DND-41 (cell line): Measurements from ENCODE around the gene IFT122.

Experiments
- ATAC-seq: fragments of 200-7000 bp; cut with Tn5 transposase; 3 replicates; pipeline ENCODE4 v1.9.1; 2021; ENCODE audit warnings: low read depth; ENCODE audit not compliant: insufficient read depth
- DNase-seq: peaks from one replicate; pipeline ENCODE4 v3.0.0-alpha.2; 2020
- H2AFZ ChIP-seq: 2 replicates; pipeline ENCODE4 v1.6.0; 2012; ENCODE audit warnings: low read depth, low read length
- H3K27ac ChIP-seq: 2 replicates; pipeline ENCODE4 v1.5.1; 2012; ENCODE audit warnings: low read length, inconsistent platforms
- H3K27me3 ChIP-seq: fragments of 200-600 bp; sonication (generic); 2 replicates; pipeline ENCODE4 v1.6.0; 2012; ENCODE audit warnings: low read length, mild to moderate bottlenecking, inconsistent platforms; ENCODE audit not compliant: insufficient read depth, poor library complexity
- H3K36me3 ChIP-seq: 2 replicates; pipeline ENCODE4 v1.5.1; 2012; ENCODE audit warnings: low read length, inconsistent platforms; ENCODE audit not compliant: insufficient read depth
- H3K4me1 ChIP-seq: 2 replicates; pipeline ENCODE4 v1.5.1; 2012; ENCODE audit warnings: mild to moderate bottlenecking, low read length; ENCODE audit not compliant: insufficient read depth
- H3K4me2 ChIP-seq: 2 replicates; pipeline ENCODE4 v1.6.0; 2012; ENCODE audit warnings: mild to moderate bottlenecking, moderate library complexity, low read length, inconsistent platforms; ENCODE audit not compliant: insufficient read depth
- H3K4me3 ChIP-seq, 2 experiments: fragments of 200-600 bp in 1 of 2; shearing (Covaris generic) in 1 of 2; 2 replicates each; pipeline ENCODE4 v1.5.1; 2012 to 2016; ENCODE audit warnings: inconsistent platforms in 2 of 2, low read length in 2 of 2, mild to moderate bottlenecking in 2 of 2, low read depth in 1 of 2, moderate library complexity in 1 of 2
- H3K79me2 ChIP-seq: 2 replicates; pipeline ENCODE4 v1.6.0; 2012; ENCODE audit warnings: low read length, inconsistent platforms; ENCODE audit not compliant: insufficient read depth
- H3K9ac ChIP-seq: 2 replicates; pipeline ENCODE4 v1.6.0; 2012; ENCODE audit warnings: low read depth, mild to moderate bottlenecking, inconsistent platforms, low read length, moderate library complexity
- H3K9me3 ChIP-seq: 2 replicates; pipeline ENCODE4 v1.5.1; 2012; ENCODE audit warnings: low read length, moderate library complexity, mild to moderate bottlenecking, inconsistent platforms; ENCODE audit not compliant: insufficient read depth, severe bottlenecking
- H4K20me1 ChIP-seq: 2 replicates; pipeline ENCODE4 v1.6.0; 2012; ENCODE audit warnings: low read length; ENCODE audit not compliant: insufficient read depth
- EZH2 ChIP-seq: IDR thresholded peaks from 3 replicates; pipeline ENCODE4 v1.6.1; 2012; ENCODE audit warnings: borderline replicate concordance, low read depth, mild to moderate bottlenecking, moderate library complexity, low read length, inconsistent platforms; ENCODE audit not compliant: severe bottlenecking
- TF ChIP-seq, protein P1 (sequence below): IDR thresholded peaks from 2 replicates; pipeline ENCODE4 v1.5.1; 2012; ENCODE audit warnings: borderline replicate concordance, low read length, moderate library complexity, mild to moderate bottlenecking; ENCODE audit not compliant: poor library complexity, severe bottlenecking; ENCODE audit errors: extremely low read depth

IFT122 gene

GRCh38 chr3:129441215-129441614, 1.2 kb downstream of the IFT122 start:
- Histone ChIP-seq H3K4me2 (peak overlapping the region; percentile 74), H3K4me1 (peaks cover 52% of the 10 kb centered on the region), H3K79me2 (peaks cover 66% of the 10 kb centered on the region), H3K36me3 (peaks cover 19% of the 10 kb centered on the region), H3K27me3 (no peaks in the 10 kb centered on the region), H3K9ac (peak overlapping the region; percentile 78), H3K9me3 (no peaks in the 10 kb centered on the region), H4K20me1 (no peaks in the 10 kb centered on the region; the same call in 1 of the 2 replicates), H3K4me3 (peak overlapping the region; percentile 47 to 69; a peak in 3 of 4 replicates), H3K27ac (peak overlapping the region; percentile 96), H2AFZ (peak overlapping the region; percentile 82)
- no peak for ATAC-seq
- TF ChIP-seq, protein P1, sequence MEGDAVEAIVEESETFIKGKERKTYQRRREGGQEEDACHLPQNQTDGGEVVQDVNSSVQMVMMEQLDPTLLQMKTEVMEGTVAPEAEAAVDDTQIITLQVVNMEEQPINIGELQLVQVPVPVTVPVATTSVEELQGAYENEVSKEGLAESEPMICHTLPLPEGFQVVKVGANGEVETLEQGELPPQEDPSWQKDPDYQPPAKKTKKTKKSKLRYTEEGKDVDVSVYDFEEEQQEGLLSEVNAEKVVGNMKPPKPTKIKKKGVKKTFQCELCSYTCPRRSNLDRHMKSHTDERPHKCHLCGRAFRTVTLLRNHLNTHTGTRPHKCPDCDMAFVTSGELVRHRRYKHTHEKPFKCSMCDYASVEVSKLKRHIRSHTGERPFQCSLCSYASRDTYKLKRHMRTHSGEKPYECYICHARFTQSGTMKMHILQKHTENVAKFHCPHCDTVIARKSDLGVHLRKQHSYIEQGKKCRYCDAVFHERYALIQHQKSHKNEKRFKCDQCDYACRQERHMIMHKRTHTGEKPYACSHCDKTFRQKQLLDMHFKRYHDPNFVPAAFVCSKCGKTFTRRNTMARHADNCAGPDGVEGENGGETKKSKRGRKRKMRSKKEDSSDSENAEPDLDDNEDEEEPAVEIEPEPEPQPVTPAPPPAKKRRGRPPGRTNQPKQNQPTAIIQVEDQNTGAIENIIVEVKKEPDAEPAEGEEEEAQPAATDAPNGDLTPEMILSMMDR: no peak
- no peak for TF ChIP-seq EZH2
- DNase-seq: peak; percentile 28

GRCh38 chr3:129441782-129442181, 1.8 kb downstream of the IFT122 start:
- H3K27ac ChIP-seq: peak overlapping the region; percentile 96
- peaks cover 46% of the 10 kb centered on the region for H3K4me1 ChIP-seq
- DNase-seq (no peak), ATAC-seq (no peak)
- H3K9ac ChIP-seq: peak overlapping the region; percentile 78
- H4K20me1 ChIP-seq: no peaks in the 10 kb centered on the region; the same call in 1 of the 2 replicates
- H2AFZ ChIP-seq: no peak overlapping the region
- peak overlapping the region in 1 of 2 experiments; percentile 12; a peak in 1 of 4 replicates for H3K4me3 ChIP-seq
- peak overlapping the region; percentile 74 for H3K4me2 ChIP-seq
- no peak for TF ChIP-seq EZH2
- TF ChIP-seq, protein P1: no peak
- H3K36me3 ChIP-seq: peaks cover 13% of the 10 kb centered on the region
- H3K27me3 ChIP-seq: no peaks in the 10 kb centered on the region
- peaks cover 60% of the 10 kb centered on the region for H3K79me2 ChIP-seq
- H3K9me3 ChIP-seq: no peaks in the 10 kb centered on the region

DNA sequence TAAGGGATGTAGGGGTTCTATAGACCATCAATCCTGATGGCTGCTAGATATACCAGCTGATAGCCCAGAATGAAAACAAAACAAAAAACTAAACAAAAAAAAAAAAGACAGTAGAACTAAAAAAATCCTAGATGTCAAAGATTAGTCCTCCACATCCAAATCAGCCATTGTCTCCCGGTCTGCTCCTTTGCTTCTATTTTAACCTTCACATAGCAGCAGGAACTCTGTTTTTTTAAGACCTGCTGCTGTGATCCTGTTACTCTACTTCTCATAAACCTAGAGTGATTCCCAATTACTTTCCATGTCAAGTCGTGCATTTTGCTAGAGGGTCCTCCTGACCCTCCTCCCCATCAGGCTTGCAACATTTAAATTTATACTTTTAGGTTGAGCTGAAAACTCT, 2.5 kb downstream of the IFT122 start:
- H3K9ac ChIP-seq: no peak overlapping the region
- ATAC-seq: no peak
- TF ChIP-seq, protein P1: no peak
- no peak for TF ChIP-seq EZH2
- no peak overlapping the region for H3K4me2 ChIP-seq
- H3K4me1 ChIP-seq: peaks cover 39% of the 10 kb centered on the region
- H3K27me3 ChIP-seq: no peaks in the 10 kb centered on the region
- no peak overlapping the region for H2AFZ ChIP-seq
- no peaks in the 10 kb centered on the region for H3K9me3 ChIP-seq
- H3K27ac ChIP-seq: no peak overlapping the region
- peaks cover 53% of the 10 kb centered on the region for H3K79me2 ChIP-seq
- no peaks in the 10 kb centered on the region; the same call in 1 of the 2 replicates for H4K20me1 ChIP-seq
- no peak for DNase-seq
- peaks cover 6% of the 10 kb centered on the region for H3K36me3 ChIP-seq
- no peak overlapping the region for H3K4me3 ChIP-seq
